GM18858 (cell line): ENCODE results near the gene RASD1.
"Not testable (repeated sequence)": the region's sequence is repeated elsewhere in the genome, so short reads cannot be mapped to it uniquely, and the experiment has no call there.

Experiments used
- ATAC-seq: cut with Tn5 transposase; IDR thresholded peaks from one replicate; pipeline ENCODE4 v1.9.1; 2021; ENCODE audit not compliant: unreplicated experiment

Gene RASD1

GRCh38 chr17:17499402-17500145 is 3.4 kb upstream of the RASD1 start:
- no peak for ATAC-seq

- no peak for ATAC-seq
Measured at GRCh38 chr17:17498606-17499301, 2.6 kb upstream of the RASD1 start.

GRCh38 chr17:17497845-17498520 is 1.8 kb upstream of the RASD1 start:
- ATAC-seq = no peak

GRCh38 chr17:17497065-17497844 is 1.1 kb upstream of the RASD1 start:
- no peak for ATAC-seq

GRCh38 chr17:17495536-17496188 is 533 bp downstream of the RASD1 start:
- ATAC-seq = no peak

- ATAC-seq = no peak
Measured at GRCh38 chr17:17494870-17495535, 1.2 kb downstream of the RASD1 start.

- no peak for ATAC-seq
Measured at GRCh38 chr17:17494499-17494869, 1.7 kb downstream of the RASD1 start.

- ATAC-seq = no peak
Measured at GRCh38 chr17:17493986-17494466, 2.2 kb downstream of the RASD1 start.

- ATAC-seq = no peak
Measured at GRCh38 chr17:17493249-17493985, 2.8 kb downstream of the RASD1 start.

- ATAC-seq = no peak
Measured at GRCh38 chr17:17492571-17492970, 3.6 kb downstream of the RASD1 start.

GRCh38 chr17:17492085-17492484 is 4.1 kb downstream of the RASD1 start:
- ATAC-seq = no peak

GRCh38 chr17:17491546-17491988 is 4.6 kb downstream of the RASD1 start:
- no peak for ATAC-seq

- ATAC-seq = no peak
Measured at GRCh38 chr17:17491031-17491471, 5.1 kb downstream of the RASD1 start.

- ATAC-seq = no peak
Measured at GRCh38 chr17:17487998-17488397, 8.2 kb downstream of the RASD1 start.

- ATAC-seq = not testable (repeated sequence)
Measured at GRCh38 chr17:17486416-17486815, 9.8 kb downstream of the RASD1 start.

GRCh38 chr17:17485420-17485819 is 10.8 kb downstream of the RASD1 start:
- ATAC-seq = no peak

GRCh38 chr17:17484451-17484899 is 11.7 kb downstream of the RASD1 start:
- ATAC-seq = no peak

GRCh38 chr17:17481860-17482259 is 14.3 kb downstream of the RASD1 start:
- no peak for ATAC-seq

- no peak for ATAC-seq
Measured at GRCh38 chr17:17480593-17481148, 15.5 kb downstream of the RASD1 start.
